Colonic mucosa (tissue), 4 donors: ENCODE data around the gene SESN1. TPM values are rescaled to one million over a fixed set of nuclear protein-coding genes. Genes with fewer than 3 reads are reported as not detected.

Source experiments
- DNase-seq: peaks from one replicate; pipeline ENCODE4 v3.0.0-alpha.2; 2020
- H3K27ac ChIP-seq: fragments of 200-600 bp; one replicate; pipeline ENCODE4 v1.8.0; 2021
- H3K27me3 ChIP-seq: fragments of 200-600 bp; one replicate; pipeline ENCODE4 v1.8.0; 2021
- H3K36me3 ChIP-seq: fragments of 200-600 bp; one replicate; pipeline ENCODE4 v1.8.0; 2021
- H3K4me1 ChIP-seq: fragments of 200-600 bp; one replicate; pipeline ENCODE4 v1.8.0; 2021; ENCODE audit warnings: mild to moderate bottlenecking
- H3K4me3 ChIP-seq: fragments of 200-600 bp; one replicate; pipeline ENCODE4 v1.8.0; 2021
- H3K9ac ChIP-seq, 2 donors: one replicate each; pipeline ENCODE4 v1.7.0; 2013; ENCODE audit warnings: control low read depth in 2 of 2, low read depth in 2 of 2, low read length in 2 of 2
- H3K9me3 ChIP-seq: fragments of 200-600 bp; one replicate; pipeline ENCODE4 v1.8.0; 2021
- CTCF ChIP-seq: fragments of 200-600 bp; IDR thresholded peaks from one replicate; pipeline ENCODE4 v1.8.0; 2022; ENCODE audit warnings: antibody characterized with exemption, mild to moderate bottlenecking
- intact Hi-C: fragments of 100-400 bp; cut with DNase I; formaldehyde crosslinking; loops from one replicate; pipeline ENCODE4 v1.14.1; 2022
- total RNA-seq, 2 donors: library from RNA; stranded (reverse); fragmentation: NEBNext Ultra II Directional in 1 of 2; extraction: Animal tissue kit (Norgen Biotek cat#: 25700) in 1 of 2; gene quantifications; one replicate each; pipeline ENCODE4 v1.2.1, GENCODE V29; 2021
- donor health status: healthy.
- donor health status: DM: no; HTN: no; CAD: no.
- donor health status: DM: no; HTN: no; CAD: no.

The SESN1 gene
- total RNA-seq, 2 donors from 2014 or later, result 16.9 to 20.7 TPM

DNA sequence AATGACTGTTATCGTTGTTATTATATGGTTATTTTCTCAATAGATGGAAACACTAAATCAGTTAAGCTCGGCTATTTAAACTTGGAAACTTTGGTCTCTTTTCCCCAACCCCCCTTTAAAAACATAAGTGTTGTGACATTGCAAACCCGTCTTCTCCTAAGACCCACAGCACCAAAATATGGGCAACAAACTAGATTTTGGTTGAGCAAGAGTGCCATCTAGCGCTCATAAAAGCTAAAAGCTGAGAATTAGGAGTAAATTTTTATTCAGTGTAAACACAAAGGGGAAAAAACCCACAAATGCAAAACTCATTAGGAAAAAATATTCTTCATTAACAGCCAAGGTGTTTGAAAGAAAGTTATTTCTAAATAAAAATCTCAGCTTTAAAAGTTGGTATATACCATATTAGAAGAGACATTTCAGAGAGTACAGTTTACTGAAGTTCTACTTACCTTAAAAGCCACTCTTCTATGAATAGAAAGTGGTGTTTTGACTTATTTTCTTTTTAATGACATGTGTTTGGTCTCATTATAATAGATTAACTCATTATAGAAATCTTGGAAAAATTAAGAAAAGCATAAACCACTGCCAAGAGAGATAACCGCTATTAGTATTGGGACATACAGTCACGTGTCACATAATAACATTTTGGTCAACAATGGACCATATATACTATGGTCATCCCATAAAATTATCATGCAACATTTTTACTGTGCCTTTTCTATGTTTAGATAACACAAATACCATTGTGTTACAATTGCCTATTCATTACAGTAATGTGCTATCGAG lies 21.1 kb downstream of the SESN1 start:
- intact Hi-C loops, result loop anchor here (5.0 to 10.0 kb wide), 3 partner anchors 181 to 531 kb away; no protein-coding TSS in a partner anchor
- Histone ChIP-seq H3K4me3 (no peak overlapping the region), H3K9ac (no peak overlapping the region), H3K4me1 (no peaks in the 10 kb centered on the region), H3K27ac (no peak overlapping the region), H3K9me3 (no peaks in the 10 kb centered on the region), H3K36me3 (no peaks in the 10 kb centered on the region), H3K27me3 (no peaks in the 10 kb centered on the region)
- peak; percentile 54 for TF ChIP-seq CTCF
- DNase-seq, result peak; percentile 58

DNA sequence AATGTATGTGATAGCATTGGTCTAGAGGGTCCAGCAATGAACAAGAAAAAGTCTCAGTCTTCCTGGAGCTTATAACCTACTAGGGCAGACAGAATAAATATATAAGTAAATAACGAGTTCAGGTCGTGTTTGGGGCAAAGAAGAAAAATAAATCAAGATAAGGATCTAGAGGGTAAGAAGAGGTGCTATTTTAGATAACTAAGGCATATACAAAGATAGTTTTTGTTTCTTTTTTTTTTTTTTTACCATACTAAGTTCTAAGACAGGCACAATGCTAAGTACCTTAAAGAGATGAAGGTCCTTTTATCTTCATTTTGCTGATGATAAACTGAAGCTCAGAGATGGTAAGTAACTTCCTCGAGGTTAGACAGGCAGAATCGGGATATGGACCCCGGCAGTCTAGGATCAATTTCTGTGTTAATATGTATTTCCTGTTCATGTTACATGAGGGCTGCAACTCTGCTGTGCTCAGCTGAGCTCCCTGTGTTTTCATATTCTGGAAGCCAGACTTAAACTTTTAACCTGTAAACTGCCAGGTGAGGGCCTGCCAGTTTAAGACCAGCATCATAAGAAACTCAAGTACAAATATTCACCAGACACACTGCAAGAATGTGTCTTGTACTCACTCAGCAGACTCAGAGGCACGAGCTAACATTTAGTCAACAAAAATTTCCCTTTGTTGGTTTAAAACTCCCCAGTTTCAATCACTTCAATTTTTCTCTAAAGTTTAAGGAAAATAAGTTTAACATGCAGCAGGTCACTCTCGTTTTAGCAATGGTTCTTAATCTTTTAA lies 23.3 kb downstream of the SESN1 start:
- DNase-seq, result no peak
- no peaks in the 10 kb centered on the region for H3K4me1 ChIP-seq
- H3K9me3 ChIP-seq, result no peaks in the 10 kb centered on the region
- no peak overlapping the region for H3K27ac ChIP-seq
- no peak for TF ChIP-seq CTCF
- H3K27me3 ChIP-seq, result no peaks in the 10 kb centered on the region
- H3K4me3 ChIP-seq, result no peak overlapping the region
- H3K9ac ChIP-seq, result peak overlapping the region in 1 of 2 donors; percentile 14
- no peaks in the 10 kb centered on the region for H3K36me3 ChIP-seq
- intact Hi-C loops, result loop anchor here (5.0 to 10.0 kb wide), 3 partner anchors 179 to 529 kb away; no protein-coding TSS in a partner anchor

DNA sequence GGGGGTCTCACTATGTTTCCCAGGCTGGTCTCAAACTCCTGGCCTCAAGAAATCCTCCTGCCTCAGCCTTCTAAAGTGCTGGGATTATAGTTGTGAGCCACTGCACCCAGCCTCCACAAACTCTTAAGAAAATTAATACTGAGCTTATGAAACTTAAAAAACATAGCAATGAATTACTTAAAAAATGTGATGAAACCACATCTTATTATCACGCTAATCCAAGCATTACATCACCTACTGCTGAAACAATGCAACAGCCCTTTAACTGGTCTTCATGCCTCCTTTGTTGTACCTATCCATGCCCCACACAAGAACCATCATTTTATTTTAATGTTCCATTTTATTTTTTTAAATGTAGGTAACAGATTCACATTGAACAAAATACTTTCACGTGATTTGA lies 24.9 kb downstream of the SESN1 start:
- Histone ChIP-seq H3K4me3 (no peak overlapping the region), H3K4me1 (no peaks in the 10 kb centered on the region), H3K9me3 (no peaks in the 10 kb centered on the region), H3K9ac (no peak overlapping the region), H3K27ac (no peak overlapping the region), H3K36me3 (no peaks in the 10 kb centered on the region), H3K27me3 (no peaks in the 10 kb centered on the region)
- no peak for DNase-seq
- no peak for TF ChIP-seq CTCF
- intact Hi-C loops, result loop anchor here (5.0 to 10.0 kb wide), 3 partner anchors 177 to 527 kb away; no protein-coding TSS in a partner anchor

DNA sequence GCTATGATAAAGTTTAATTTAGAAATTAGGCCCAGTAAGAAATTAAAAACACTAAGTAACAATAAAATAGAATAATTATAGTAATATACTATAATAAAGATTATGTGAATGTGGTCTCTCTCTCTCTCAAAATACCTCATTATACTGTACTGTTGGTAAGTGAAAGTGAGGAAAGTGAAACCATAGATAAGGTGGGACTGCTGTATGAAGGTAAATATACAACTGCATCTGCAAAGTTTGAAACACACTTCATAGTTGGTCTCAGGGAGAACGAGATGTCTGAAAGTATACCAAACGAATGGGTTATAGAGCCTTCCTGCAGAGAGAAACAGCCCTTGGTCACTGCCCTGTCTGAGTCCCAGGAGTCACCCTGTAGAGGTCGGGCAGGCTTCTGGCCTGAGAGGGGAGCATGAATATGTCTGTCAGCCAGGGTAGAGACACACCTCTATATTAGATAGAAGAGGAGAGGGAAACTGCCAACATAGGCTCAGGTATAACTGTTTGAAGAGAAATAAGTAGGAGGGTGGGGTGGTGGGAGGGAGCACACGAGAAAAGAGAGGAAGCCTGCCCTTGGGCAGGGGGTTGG lies 31.8 kb downstream of the SESN1 start:
- intact Hi-C loops, result no loop called here
- no peak overlapping the region for H3K9ac ChIP-seq
- no peak for DNase-seq

More for the DNA sequence above, 31.8 kb downstream of the SESN1 start:
- Histone ChIP-seq H3K36me3 (no peaks in the 10 kb centered on the region), H3K27ac (no peak overlapping the region), H3K9me3 (no peaks in the 10 kb centered on the region), H3K4me1 (no peaks in the 10 kb centered on the region), H3K27me3 (no peaks in the 10 kb centered on the region), H3K4me3 (no peak overlapping the region)
- no peak for TF ChIP-seq CTCF
